NT2/D1 (cell line): ENCODE measurements around the gene USP49.

Experiments
- SUZ12 ChIP-seq: IDR thresholded peaks from 2 replicates; pipeline ENCODE4 v1.6.1; 2011; ENCODE audit not compliant: insufficient read length, insufficient read depth; ENCODE audit errors: extremely low read depth
- ZNF274 ChIP-seq: IDR thresholded peaks from 2 replicates; pipeline ENCODE4 v1.6.1; 2011; ENCODE audit warnings: mild to moderate bottlenecking, low read depth, low read length

GRCh38 chr6:41836022-41836659, 59.0 kb downstream of the USP49 start:
- no peak for TF ChIP-seq SUZ12
- no peak for TF ChIP-seq ZNF274
